ENCODE results near the gene PEX6.

PEX6 gene

GRCh38 chr6:42969934-42970333 is 9.0 kb downstream of the PEX6 start:
- TF ChIP-seq CSDC2 (CRISPR knock-in tag; IDR thresholded peaks at IDR 0.05), result no peak
- ATAC-seq, result no peak

GRCh38 chr6:42969431-42969830 is 9.6 kb downstream of the PEX6 start:
- no peak for ATAC-seq
- TF ChIP-seq CREB5 (CRISPR knock-in tag; IDR thresholded peaks at IDR 0.05; ENCODE audit: low read depth) (no peak), ESRRG (CRISPR knock-in tag; IDR thresholded peaks at IDR 0.05) (no peak), ZFP3 (CRISPR knock-in tag; IDR thresholded peaks at IDR 0.05) (no peak), OSR1 (CRISPR knock-in tag; IDR thresholded peaks at IDR 0.05) (no peak), POU6F1 (CRISPR knock-in tag; IDR thresholded peaks at IDR 0.05; ENCODE audit: borderline replicate concordance, low read depth) (no peak), CSDC2 (CRISPR knock-in tag; IDR thresholded peaks at IDR 0.05) (no peak), TSHZ2 (CRISPR knock-in tag; IDR thresholded peaks at IDR 0.05) (no peak), SNAI2 (CRISPR knock-in tag; IDR thresholded peaks at IDR 0.05) (no peak), ARNTL (CRISPR knock-in tag; IDR thresholded peaks at IDR 0.05; ENCODE audit: borderline replicate concordance, low read depth) (no peak), RARB (CRISPR knock-in tag; IDR thresholded peaks at IDR 0.05) (no peak), GLIS3 (CRISPR knock-in tag; IDR thresholded peaks at IDR 0.05) (no peak), BACH2 (CRISPR knock-in tag; IDR thresholded peaks at IDR 0.05; ENCODE audit: borderline replicate concordance) (no peak), ZNF565 (CRISPR knock-in tag; conservative IDR thresholded peaks at IDR 0.05; ENCODE audit: low read depth) (no peak), PPARA (CRISPR knock-in tag; IDR thresholded peaks at IDR 0.05; ENCODE audit: borderline replicate concordance) (no peak), TOX (CRISPR knock-in tag; IDR thresholded peaks at IDR 0.05; ENCODE audit: borderline replicate concordance) (no peak), ZNF70 (CRISPR knock-in tag; IDR thresholded peaks at IDR 0.05) (no peak), ZFP30 (CRISPR knock-in tag; IDR thresholded peaks at IDR 0.05) (no peak), ZNF8 (CRISPR knock-in tag; IDR thresholded peaks at IDR 0.05) (no peak), ISL1 (CRISPR knock-in tag; IDR thresholded peaks at IDR 0.05) (no peak)

- ATAC-seq, result no peak
- TF ChIP-seq OSR1 (CRISPR knock-in tag; IDR thresholded peaks at IDR 0.05) (no peak), CSDC2 (CRISPR knock-in tag; IDR thresholded peaks at IDR 0.05) (no peak), SNAI2 (CRISPR knock-in tag; IDR thresholded peaks at IDR 0.05) (no peak), CREB5 (CRISPR knock-in tag; IDR thresholded peaks at IDR 0.05; ENCODE audit: low read depth) (no peak), TSHZ2 (CRISPR knock-in tag; IDR thresholded peaks at IDR 0.05) (no peak), PATZ1 (CRISPR knock-in tag; IDR thresholded peaks at IDR 0.05; ENCODE audit: borderline replicate concordance) (no peak), ZC3H10 (CRISPR knock-in tag; IDR thresholded peaks at IDR 0.05) (no peak), ISL1 (CRISPR knock-in tag; IDR thresholded peaks at IDR 0.05) (no peak), BACH2 (CRISPR knock-in tag; IDR thresholded peaks at IDR 0.05; ENCODE audit: borderline replicate concordance) (no peak), TCF4 (CRISPR knock-in tag; IDR thresholded peaks at IDR 0.05; ENCODE audit: borderline replicate concordance) (no peak), ARNTL (CRISPR knock-in tag; IDR thresholded peaks at IDR 0.05; ENCODE audit: borderline replicate concordance, low read depth) (no peak), ZNF565 (CRISPR knock-in tag; conservative IDR thresholded peaks at IDR 0.05; ENCODE audit: low read depth) (no peak), PPARA (CRISPR knock-in tag; IDR thresholded peaks at IDR 0.05; ENCODE audit: borderline replicate concordance) (no peak), ZFP3 (CRISPR knock-in tag; IDR thresholded peaks at IDR 0.05) (no peak), ZNF8 (CRISPR knock-in tag; IDR thresholded peaks at IDR 0.05) (no peak), CSRNP3 (CRISPR knock-in tag; IDR thresholded peaks at IDR 0.05) (no peak), ESRRG (CRISPR knock-in tag; IDR thresholded peaks at IDR 0.05) (no peak)
These were observed 10.2 kb downstream of the PEX6 start for GRCh38 chr6:42968783-42969182.
